MM.1S (cell line): ENCODE data around the gene MPZL2.

Source experiments
- DNase-seq: peaks from one replicate; pipeline ENCODE4 v3.0.0-alpha.2; 2015
- H2AFZ ChIP-seq: fragments of 300-600 bp; sonication (generic); 2 replicates; pipeline ENCODE4 v1.6.0; 2016; ENCODE audit warnings: antibody characterized with exemption, low read length
- H3F3A ChIP-seq: fragments of 300-600 bp; sonication (generic); 2 replicates; pipeline ENCODE4 v1.6.1; 2016; ENCODE audit warnings: mild to moderate bottlenecking, antibody characterized with exemption, low read length, moderate library complexity, mixed read lengths; ENCODE audit not compliant: insufficient read depth
- H3K27ac ChIP-seq: fragments of 300-600 bp; sonication (generic); 2 replicates; pipeline ENCODE4 v1.5.1; 2016; ENCODE audit warnings: mild to moderate bottlenecking, low read length
- H3K27me3 ChIP-seq: fragments of 300-600 bp; sonication (generic); replicated peaks from 2 replicates; pipeline ENCODE4 v1.6.0; 2016; ENCODE audit warnings: low read length; ENCODE audit not compliant: insufficient read depth
- H3K36me3 ChIP-seq: fragments of 300-600 bp; sonication (generic); replicated peaks from 2 replicates; pipeline ENCODE4 v1.6.1; 2016; ENCODE audit warnings: mild to moderate bottlenecking, low read length, mixed read lengths; ENCODE audit not compliant: insufficient read depth
- H3K4me1 ChIP-seq: fragments of 300-600 bp; sonication (generic); 2 replicates; pipeline ENCODE4 v1.6.1; 2016; ENCODE audit warnings: low read length, mixed read lengths
- H3K4me2 ChIP-seq: fragments of 300-600 bp; sonication (generic); 2 replicates; pipeline ENCODE4 v1.6.0; 2016; ENCODE audit warnings: low read depth, low read length
- H3K4me3 ChIP-seq: fragments of 300-600 bp; sonication (generic); 2 replicates; pipeline ENCODE4 v1.5.1; 2016; ENCODE audit warnings: low read length, mixed read lengths
- H3K79me2 ChIP-seq: fragments of 300-600 bp; sonication (generic); 2 replicates; pipeline ENCODE4 v1.6.1; 2016; ENCODE audit warnings: mixed run types, low read length, mixed read lengths
- H3K9ac ChIP-seq: fragments of 300-600 bp; sonication (generic); 2 replicates; pipeline ENCODE4 v1.6.1; 2016; ENCODE audit warnings: low read length, mixed read lengths
- H3K9me2 ChIP-seq: fragments of 300-600 bp; sonication (generic); replicated peaks from 2 replicates; pipeline ENCODE4 v1.6.1; 2016; ENCODE audit warnings: mild to moderate bottlenecking, low read length, mixed read lengths; ENCODE audit not compliant: insufficient read depth
- H3K9me3 ChIP-seq: fragments of 300-600 bp; sonication (generic); replicated peaks from 2 replicates; pipeline ENCODE4 v1.6.1; 2016; ENCODE audit warnings: mild to moderate bottlenecking, low read length, mixed read lengths; ENCODE audit not compliant: insufficient read depth
- H4K20me1 ChIP-seq: fragments of 300-600 bp; sonication (generic); 2 replicates; pipeline ENCODE4 v1.6.1; 2016; ENCODE audit warnings: mild to moderate bottlenecking, low read length, moderate library complexity, mixed read lengths; ENCODE audit not compliant: insufficient read depth
- EZH2 ChIP-seq: fragments of 300-600 bp; sonication (generic); optimal IDR thresholded peaks from 2 replicates; pipeline ENCODE3; 2017; ENCODE audit warnings: low read depth, mild to moderate bottlenecking, antibody characterized with exemption, low read length, mixed read lengths
- EZH2phosphoT487 ChIP-seq: fragments of 300-600 bp; sonication (generic); IDR thresholded peaks from 2 replicates; pipeline ENCODE4 v1.6.1; 2018; ENCODE audit warnings: antibody characterized with exemption, low read length
- TF ChIP-seq, protein P1 (sequence below): fragments of 300-600 bp; sonication (generic); IDR thresholded peaks from 2 replicates; pipeline ENCODE4 v1.5.1; 2016; ENCODE audit warnings: antibody characterized with exemption, low read length, mixed read lengths

Gene MPZL2

DNA sequence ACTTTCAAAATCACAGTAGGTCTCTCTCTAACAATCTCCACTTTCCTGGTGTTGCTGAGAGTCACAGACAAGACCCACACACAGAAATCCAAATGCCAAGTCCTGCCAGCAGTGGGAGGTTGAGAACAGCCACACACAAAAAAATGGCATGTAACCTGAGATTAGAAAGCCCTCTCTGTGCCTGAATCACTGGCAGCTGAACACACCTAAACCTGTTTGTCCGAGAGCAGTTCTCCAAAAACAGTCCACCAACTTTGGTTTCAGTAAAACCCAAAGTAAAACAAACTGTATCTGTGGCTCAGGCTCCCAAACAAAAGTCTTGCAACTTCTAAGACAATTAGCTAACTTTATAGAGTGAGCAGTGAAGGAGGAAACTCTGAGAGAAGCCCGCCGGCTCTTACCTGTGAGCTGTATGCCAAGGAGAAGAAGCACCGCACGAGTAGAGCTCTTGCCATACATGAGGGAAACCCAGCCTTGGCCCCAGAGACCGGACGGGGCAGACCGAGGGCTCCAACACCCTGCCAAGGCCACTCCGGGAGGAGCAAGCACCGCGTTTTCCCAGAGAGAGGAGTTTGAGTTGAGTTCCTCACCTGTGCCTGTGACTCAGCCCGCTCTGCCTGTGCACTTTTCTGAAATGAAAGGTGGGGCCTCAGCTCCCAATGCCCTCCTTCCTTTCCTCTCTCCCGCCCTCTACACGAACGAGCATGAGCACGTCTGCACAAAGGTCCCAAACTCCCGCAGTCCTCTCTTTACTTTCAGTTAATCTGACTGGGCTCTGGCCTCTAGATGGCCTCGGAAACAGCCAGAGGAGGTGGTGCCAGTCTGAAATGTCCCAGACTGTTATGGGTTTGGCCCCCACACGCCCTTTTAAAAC lies at the start of gene MPZL2:
TSS of gene MPZL2 (minus strand) at position 603 of the 874 bp plus-strand sequence. CDS start at position 459, 144 bp downstream.
- no peaks in the 10 kb centered on the region for H3K27me3 ChIP-seq

DNA sequence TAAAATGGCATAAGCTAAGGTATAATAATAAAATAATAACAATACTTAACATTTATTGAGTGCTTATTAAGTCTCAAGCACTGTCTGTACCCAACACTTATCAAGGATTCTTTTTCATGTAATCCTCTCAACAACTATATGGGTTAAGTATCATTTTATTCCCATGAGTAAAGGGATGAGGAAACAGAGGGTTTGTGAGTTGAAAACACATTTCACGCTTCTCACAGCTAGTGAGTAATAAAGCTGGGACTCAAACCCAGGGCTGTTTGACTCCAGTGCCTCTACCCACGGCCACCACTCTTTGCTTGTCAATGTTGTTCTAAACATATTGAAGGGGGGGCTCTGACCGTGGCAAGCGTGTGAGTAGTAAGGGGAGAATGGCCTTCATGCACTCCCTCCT lies 49.1 kb upstream of the MPZL2 start:
- Histone ChIP-seq H3F3A (peaks cover 5% of the 10 kb centered on the region; the same call in 1 of the 2 replicates), H4K20me1 (no peaks in the 10 kb centered on the region), H3K27me3 (no peaks in the 10 kb centered on the region), H3K9me3 (no peaks in the 10 kb centered on the region), H3K36me3 (no peaks in the 10 kb centered on the region), H3K4me3 (no peak overlapping the region), H3K4me2 (no peak overlapping the region), H3K9ac (no peak overlapping the region), H3K27ac (no peak overlapping the region), H3K79me2 (no peaks in the 10 kb centered on the region), H3K9me2 (no peaks in the 10 kb centered on the region), H2AFZ (no peak overlapping the region), H3K4me1 (peaks cover 16% of the 10 kb centered on the region)
- no peak for DNase-seq
- TF ChIP-seq EZH2phosphoT487 (no peak), EZH2 (no peak)
- TF ChIP-seq, protein P1, sequence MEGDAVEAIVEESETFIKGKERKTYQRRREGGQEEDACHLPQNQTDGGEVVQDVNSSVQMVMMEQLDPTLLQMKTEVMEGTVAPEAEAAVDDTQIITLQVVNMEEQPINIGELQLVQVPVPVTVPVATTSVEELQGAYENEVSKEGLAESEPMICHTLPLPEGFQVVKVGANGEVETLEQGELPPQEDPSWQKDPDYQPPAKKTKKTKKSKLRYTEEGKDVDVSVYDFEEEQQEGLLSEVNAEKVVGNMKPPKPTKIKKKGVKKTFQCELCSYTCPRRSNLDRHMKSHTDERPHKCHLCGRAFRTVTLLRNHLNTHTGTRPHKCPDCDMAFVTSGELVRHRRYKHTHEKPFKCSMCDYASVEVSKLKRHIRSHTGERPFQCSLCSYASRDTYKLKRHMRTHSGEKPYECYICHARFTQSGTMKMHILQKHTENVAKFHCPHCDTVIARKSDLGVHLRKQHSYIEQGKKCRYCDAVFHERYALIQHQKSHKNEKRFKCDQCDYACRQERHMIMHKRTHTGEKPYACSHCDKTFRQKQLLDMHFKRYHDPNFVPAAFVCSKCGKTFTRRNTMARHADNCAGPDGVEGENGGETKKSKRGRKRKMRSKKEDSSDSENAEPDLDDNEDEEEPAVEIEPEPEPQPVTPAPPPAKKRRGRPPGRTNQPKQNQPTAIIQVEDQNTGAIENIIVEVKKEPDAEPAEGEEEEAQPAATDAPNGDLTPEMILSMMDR = no peak

More for the DNA sequence above, at the start of gene MPZL2:
- peak; percentile 69 for DNase-seq
- TF ChIP-seq EZH2 = no peak
- TF ChIP-seq, protein P1 = no peak
- no peak for TF ChIP-seq EZH2phosphoT487
- H4K20me1 ChIP-seq = no peaks in the 10 kb centered on the region
- H3K9me3 ChIP-seq = no peaks in the 10 kb centered on the region
- H3F3A ChIP-seq = peaks cover 10% of the 10 kb centered on the region
- no peaks in the 10 kb centered on the region for H3K9me2 ChIP-seq
- H3K4me2 ChIP-seq = peak within 1 kb of the TSS; percentile 69
- H3K79me2 ChIP-seq = no peaks in the 10 kb centered on the region
- peak within 1 kb of the TSS; percentile 68 for H2AFZ ChIP-seq
- H3K4me3 ChIP-seq = peak within 1 kb of the TSS; percentile 68
- peak within 1 kb of the TSS; percentile 52 for H3K9ac ChIP-seq
- H3K27ac ChIP-seq = peak within 1 kb of the TSS; percentile 33; the same call in 1 of the 2 replicates
- peaks cover 11% of the 10 kb centered on the region for H3K4me1 ChIP-seq
- H3K36me3 ChIP-seq = no peaks in the 10 kb centered on the region

DNA sequence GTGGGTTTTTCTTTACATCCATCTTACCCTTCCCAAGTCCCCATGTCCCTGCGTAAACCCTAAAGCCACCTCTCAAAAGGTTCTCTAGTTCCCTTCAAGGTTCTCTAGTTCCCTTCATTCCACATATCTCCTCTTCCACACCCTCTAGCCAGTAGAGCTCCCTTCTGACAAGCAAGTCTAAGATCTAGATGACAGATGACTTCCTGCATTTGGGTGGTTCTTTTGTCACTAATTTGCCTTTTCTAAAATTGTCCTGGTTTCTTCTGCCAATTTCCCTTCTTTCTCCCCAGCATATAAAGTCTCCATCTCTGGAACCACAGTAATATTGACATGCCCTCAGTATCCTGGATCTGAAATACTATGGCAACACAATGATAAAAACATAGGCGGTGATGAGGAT lies 48.2 kb upstream of the MPZL2 start:
- no peaks in the 10 kb centered on the region for H3K9me3 ChIP-seq
- H3K4me2 ChIP-seq = no peak overlapping the region
- no peak overlapping the region for H3K27ac ChIP-seq
- H3F3A ChIP-seq = peaks cover 5% of the 10 kb centered on the region; the same call in 1 of the 2 replicates
- no peaks in the 10 kb centered on the region for H3K79me2 ChIP-seq
- DNase-seq = no peak
- H3K36me3 ChIP-seq = no peaks in the 10 kb centered on the region
- H3K9me2 ChIP-seq = no peaks in the 10 kb centered on the region
- H4K20me1 ChIP-seq = no peaks in the 10 kb centered on the region
- H3K27me3 ChIP-seq = no peaks in the 10 kb centered on the region
- H3K4me1 ChIP-seq = peaks cover 15% of the 10 kb centered on the region
- H3K4me3 ChIP-seq = no peak overlapping the region
- H2AFZ ChIP-seq = no peak overlapping the region
- H3K9ac ChIP-seq = no peak overlapping the region
- no peak for TF ChIP-seq EZH2
- TF ChIP-seq, protein P1 = no peak
- no peak for TF ChIP-seq EZH2phosphoT487
